K562 (cell line): ENCODE results near the gene POLR1C. TPM values are rescaled to one million over a fixed set of nuclear protein-coding genes. Genes with fewer than 3 reads are reported as not detected.

Experiments used
- CBX5 ChIP-seq: IDR thresholded peaks from 2 replicates; pipeline ENCODE4 v1.6.1; 2014; ENCODE audit warnings: low read depth, borderline replicate concordance
- ETV1 ChIP-seq: fragments of 450-650 bp; conservative IDR thresholded peaks from 2 replicates; pipeline ENCODE4 v1.6.1; 2016; ENCODE audit warnings: missing genetic modification characterization, control low read depth, low read depth, missing compliant biosample characterization
- MCM3 ChIP-seq: fragments of 450-650 bp; IDR thresholded peaks from 2 replicates; pipeline ENCODE4 v1.6.1; 2016
- PHF8 ChIP-seq: fragments of 200-600 bp; sonication (generic); IDR thresholded peaks from 2 replicates; pipeline ENCODE4 v1.6.1; 2012; ENCODE audit warnings: mixed run types, mild to moderate bottlenecking, inconsistent platforms, low read length, moderate library complexity, borderline replicate concordance
- ZNF316 ChIP-seq: fragments of 450-650 bp; IDR thresholded peaks from 2 replicates; pipeline ENCODE4 v1.6.1; 2016
- ZNF436 ChIP-seq: fragments of 250-450, 450-650 bp; sonication (Bioruptor Pico); formaldehyde crosslinking; IDR thresholded peaks from 2 replicates; pipeline ENCODE4 v1.7.0; 2020; ENCODE audit warnings: mild to moderate bottlenecking
- polyA plus RNA-seq, 8 experiments: library from polyadenylated mRNA; depleted of rRNA in 4 of 8; stranded (reverse) in 5 of 8; unstranded in 3 of 8; fragments of >200 nt; fragmentation: Nextera tagmentation in 2 of 8; fragmentation: Illumina TruSeq in 1 of 8; extraction: Ambion mirVana in 2 of 8; extraction: Trizol in 1 of 8; gene quantifications; 2 replicates each; pipeline versions ENCODE4 v1.2.1 to v1.2.3, GENCODE V29; 2011 to 2014; ENCODE audit warnings: inconsistent platforms in 1 of 8, missing spikeins in 1 of 8
- total RNA-seq, 7 experiments: library from RNA; depleted of rRNA in 6 of 7; stranded (reverse); fragments of >200 nt in 6 of 7; fragmentation: Illumina TruSeq in 2 of 7; extraction: Trizol in 2 of 7; gene quantifications; 2 replicates each; pipeline versions ENCODE4 v1.2.1 to v1.2.3, GENCODE V29; 2011 to 2021; ENCODE audit warnings: low replicate concordance in 1 of 7
- TF ChIP-seq, protein P1 (sequence below), 2 experiments: fragments of 250-450 bp in 1 of 2; fragments of 450-650 bp in 1 of 2; sonication (Bioruptor Pico) in 1 of 2; IDR thresholded peaks; 2 replicates each; pipeline versions ENCODE4 v1.6.1 to v1.8.0; 2016 to 2021; ENCODE audit warnings: mild to moderate bottlenecking in 2 of 2, moderate library complexity in 2 of 2, missing compliant biosample characterization in 1 of 2, missing genetic modification characterization in 1 of 2
- TF ChIP-seq, protein P2 (sequence below), 2 experiments: fragments of 450-650 bp; IDR thresholded peaks; 2 replicates each; pipeline ENCODE4 v1.6.1; 2016; ENCODE audit warnings: mild to moderate bottlenecking in 2 of 2, borderline replicate concordance in 1 of 2, low read depth in 1 of 2, moderate library complexity in 1 of 2
- TF ChIP-seq, protein P3 (sequence below): fragments of 250-450 bp; sonication (Bioruptor Pico); IDR thresholded peaks from 2 replicates; pipeline ENCODE4 v1.5.0; 2022; ENCODE audit warnings: mild to moderate bottlenecking
- TF ChIP-seq, protein P4 (sequence below): fragments of 450-650 bp; formaldehyde crosslinking; IDR thresholded peaks from 2 replicates; pipeline ENCODE4 v1.4.0; 2022; ENCODE audit warnings: missing genetic modification characterization
- TF ChIP-seq, protein P5 (sequence below), 2 experiments: fragments of 450-650 bp in 1 of 2; sonication (generic) in 1 of 2; formaldehyde crosslinking; conservative IDR thresholded peaks; 2 replicates each; pipeline versions ENCODE4 v1.4.0 to v1.8.1; 2020 to 2022; ENCODE audit warnings: mild to moderate bottlenecking in 1 of 2, missing genetic modification reagents in 1 of 2

POLR1C gene
- total and polyA plus RNA-seq, 9 of the 15 experiments (the other 6 are each of a cell fraction or from before 2014, with no cell fraction given) = 83.5 to 429 (median 120) TPM

DNA sequence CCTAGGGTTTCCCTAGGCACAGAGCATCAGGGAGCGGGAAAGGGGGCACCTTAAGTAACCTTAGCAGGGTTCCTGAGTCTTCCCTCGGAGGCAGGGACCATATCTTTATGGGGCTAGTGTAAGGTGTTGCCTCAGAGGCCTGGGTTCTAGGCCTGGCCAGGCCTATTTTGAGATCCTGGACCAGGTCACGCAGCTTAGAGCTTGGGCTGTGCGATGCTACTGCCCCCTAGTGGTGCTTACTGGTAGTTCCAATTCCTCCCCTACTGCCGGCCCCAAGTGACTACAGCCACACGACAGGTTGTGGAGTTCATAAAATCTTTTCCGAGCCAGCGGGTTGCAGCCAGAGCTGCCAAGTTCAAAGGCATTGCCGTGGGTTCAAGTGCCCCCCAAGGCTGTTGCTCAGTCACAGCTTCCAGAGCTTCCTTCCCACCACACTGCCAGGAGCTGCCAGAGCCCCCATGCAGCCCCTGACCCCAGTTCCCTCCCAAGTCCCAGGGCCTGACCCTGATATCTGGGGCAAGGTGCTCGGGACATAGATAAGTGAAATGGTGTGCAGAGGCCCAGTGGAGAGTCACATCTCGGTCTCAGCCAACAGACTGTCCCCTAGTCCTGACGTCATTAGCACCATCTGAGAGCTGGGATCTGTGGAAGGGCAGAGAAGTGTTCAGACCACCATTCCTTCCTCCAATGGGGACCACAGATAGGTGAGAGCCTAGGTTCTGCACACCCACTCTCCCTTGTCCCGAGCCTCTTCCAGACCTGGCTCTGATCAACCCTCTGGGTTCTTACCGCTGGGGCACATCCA, 10.0 kb upstream of the POLR1C start (continued):
- TF ChIP-seq PHF8 = no peak
- TF ChIP-seq, protein P1, sequence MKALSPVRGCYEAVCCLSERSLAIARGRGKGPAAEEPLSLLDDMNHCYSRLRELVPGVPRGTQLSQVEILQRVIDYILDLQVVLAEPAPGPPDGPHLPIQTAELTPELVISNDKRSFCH (CRISPR knock-in tag; IDR thresholded peaks at IDR 0.05) = no peak
- TF ChIP-seq, protein P1 (tag; IDR thresholded peaks at IDR 0.05) = no peak
- TF ChIP-seq ZNF436 (CRISPR knock-in tag) = no peak
- TF ChIP-seq, protein P2, sequence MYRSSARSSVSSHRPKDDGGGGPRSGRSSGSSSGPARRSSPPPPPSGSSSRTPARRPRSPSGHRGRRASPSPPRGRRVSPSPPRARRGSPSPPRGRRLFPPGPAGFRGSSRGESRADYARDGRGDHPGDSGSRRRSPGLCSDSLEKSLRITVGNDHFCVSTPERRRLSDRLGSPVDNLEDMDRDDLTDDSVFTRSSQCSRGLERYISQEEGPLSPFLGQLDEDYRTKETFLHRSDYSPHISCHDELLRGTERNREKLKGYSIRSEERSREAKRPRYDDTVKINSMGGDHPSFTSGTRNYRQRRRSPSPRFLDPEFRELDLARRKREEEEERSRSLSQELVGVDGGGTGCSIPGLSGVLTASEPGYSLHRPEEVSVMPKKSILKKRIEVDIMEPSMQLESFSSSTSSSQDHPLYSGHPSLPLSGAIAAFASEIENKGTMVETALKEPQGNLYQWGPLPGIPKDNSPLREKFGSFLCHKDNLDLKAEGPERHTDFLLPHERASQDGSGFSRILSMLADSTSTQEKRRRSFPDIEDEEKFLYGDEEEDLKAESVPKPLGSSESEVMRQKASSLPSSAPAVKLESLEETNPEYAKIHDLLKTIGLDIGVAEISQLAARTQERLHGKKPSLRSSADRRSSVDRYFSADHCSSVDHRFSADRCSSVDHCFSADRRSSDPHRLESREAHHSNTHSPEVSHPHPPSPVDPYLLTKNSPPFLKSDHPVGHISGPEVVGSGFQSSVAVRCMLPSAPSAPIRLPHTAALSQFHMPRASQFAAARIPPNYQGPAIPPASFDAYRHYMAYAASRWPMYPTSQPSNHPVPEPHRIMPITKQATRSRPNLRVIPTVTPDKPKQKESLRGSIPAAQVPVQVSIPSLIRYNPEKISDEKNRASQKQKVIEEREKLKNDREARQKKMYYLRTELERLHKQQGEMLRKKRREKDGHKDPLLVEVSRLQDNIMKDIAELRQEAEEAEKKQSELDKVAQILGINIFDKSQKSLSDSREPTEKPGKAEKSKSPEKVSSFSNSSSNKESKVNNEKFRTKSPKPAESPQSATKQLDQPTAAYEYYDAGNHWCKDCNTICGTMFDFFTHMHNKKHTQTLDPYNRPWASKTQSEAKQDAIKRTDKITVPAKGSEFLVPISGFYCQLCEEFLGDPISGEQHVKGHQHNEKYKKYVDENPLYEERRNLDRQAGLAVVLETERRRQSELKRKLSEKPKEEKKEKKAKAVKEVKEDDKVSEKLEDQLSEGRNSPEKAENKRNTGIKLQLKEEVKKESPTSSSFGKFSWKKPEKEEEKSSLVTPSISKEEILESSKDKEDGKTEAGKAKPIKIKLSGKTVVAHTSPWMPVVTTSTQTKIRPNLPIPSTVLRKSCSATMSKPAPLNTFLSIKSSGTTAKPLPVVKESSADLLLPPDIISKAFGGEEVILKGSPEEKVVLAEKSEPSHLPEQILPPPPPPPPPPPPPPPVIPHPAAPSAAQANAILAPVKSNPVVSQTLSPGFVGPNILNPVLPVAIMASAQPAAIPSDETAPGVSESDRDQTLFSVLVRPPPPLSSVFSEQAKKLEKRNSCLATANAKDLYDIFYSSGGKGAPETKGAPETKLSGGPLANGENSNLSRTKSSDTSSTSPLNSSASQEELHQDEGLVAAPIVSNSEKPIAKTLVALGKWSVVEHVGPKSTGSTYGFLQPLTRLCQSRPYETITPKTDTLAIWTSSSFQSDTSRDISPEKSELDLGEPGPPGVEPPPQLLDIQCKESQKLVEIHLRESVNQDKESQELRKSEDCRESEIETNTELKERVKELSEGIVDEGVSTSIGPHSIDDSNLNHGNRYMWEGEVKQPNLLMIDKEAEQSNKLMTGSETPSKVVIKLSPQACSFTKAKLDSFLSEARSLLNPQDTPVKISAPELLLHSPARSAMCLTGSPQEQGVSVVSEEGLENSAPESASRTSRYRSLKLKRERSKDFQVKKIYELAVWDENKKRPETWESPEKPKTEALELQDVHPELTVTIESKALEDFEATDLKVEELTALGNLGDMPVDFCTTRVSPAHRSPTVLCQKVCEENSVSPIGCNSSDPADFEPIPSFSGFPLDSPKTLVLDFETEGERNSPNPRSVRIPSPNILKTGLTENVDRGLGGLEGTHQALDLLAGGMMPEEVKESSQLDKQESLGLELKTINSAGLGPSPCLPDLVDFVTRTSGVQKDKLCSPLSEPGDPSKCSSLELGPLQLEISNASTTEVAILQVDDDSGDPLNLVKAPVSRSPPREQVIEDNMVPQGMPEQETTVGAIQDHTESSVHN (IDR thresholded peaks at IDR 0.05; ENCODE audit: borderline replicate concordance in 1 of 2, low read depth in 1 of 2) = no peak
- TF ChIP-seq, protein P3, sequence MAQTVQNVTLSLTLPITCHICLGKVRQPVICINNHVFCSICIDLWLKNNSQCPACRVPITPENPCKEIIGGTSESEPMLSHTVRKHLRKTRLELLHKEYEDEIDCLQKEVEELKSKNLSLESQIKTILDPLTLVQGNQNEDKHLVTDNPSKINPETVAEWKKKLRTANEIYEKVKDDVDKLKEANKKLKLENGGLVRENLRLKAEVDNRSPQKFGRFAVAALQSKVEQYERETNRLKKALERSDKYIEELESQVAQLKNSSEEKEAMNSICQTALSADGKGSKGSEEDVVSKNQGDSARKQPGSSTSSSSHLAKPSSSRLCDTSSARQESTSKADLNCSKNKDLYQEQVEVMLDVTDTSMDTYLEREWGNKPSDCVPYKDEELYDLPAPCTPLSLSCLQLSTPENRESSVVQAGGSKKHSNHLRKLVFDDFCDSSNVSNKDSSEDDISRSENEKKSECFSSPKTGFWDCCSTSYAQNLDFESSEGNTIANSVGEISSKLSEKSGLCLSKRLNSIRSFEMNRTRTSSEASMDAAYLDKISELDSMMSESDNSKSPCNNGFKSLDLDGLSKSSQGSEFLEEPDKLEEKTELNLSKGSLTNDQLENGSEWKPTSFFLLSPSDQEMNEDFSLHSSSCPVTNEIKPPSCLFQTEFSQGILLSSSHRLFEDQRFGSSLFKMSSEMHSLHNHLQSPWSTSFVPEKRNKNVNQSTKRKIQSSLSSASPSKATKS (CRISPR knock-in tag) = no peak
- no peak for TF ChIP-seq MCM3
- no peak for TF ChIP-seq CBX5
- TF ChIP-seq, protein P4, sequence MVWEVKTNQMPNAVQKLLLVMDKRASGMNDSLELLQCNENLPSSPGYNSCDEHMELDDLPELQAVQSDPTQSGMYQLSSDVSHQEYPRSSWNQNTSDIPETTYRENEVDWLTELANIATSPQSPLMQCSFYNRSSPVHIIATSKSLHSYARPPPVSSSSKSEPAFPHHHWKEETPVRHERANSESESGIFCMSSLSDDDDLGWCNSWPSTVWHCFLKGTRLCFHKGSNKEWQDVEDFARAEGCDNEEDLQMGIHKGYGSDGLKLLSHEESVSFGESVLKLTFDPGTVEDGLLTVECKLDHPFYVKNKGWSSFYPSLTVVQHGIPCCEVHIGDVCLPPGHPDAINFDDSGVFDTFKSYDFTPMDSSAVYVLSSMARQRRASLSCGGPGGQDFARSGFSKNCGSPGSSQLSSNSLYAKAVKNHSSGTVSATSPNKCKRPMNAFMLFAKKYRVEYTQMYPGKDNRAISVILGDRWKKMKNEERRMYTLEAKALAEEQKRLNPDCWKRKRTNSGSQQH (CRISPR knock-in tag) = no peak
- TF ChIP-seq ZNF316 = no peak
- TF ChIP-seq, protein P5, sequence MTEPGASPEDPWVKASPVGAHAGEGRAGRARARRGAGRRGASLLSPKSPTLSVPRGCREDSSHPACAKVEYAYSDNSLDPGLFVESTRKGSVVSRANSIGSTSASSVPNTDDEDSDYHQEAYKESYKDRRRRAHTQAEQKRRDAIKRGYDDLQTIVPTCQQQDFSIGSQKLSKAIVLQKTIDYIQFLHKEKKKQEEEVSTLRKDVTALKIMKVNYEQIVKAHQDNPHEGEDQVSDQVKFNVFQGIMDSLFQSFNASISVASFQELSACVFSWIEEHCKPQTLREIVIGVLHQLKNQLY (CRISPR knock-in tag; conservative IDR thresholded peaks at IDR 0.05) = no peak
- TF ChIP-seq ETV1 (tag) = no peak
